A673 (cell line): ENCODE data around the gene SDCCAG8. TPM values are rescaled to one million over a fixed set of nuclear protein-coding genes. Genes with fewer than 3 reads are reported as not detected.

ENCODE experiments used
- BruUV-seq: library from RNA; stranded (reverse); fragments of 400-500 nt; replicated peaks from 2 replicates; lab custom pipeline; 2021; lab: Mats Ljungman, UMichigan
- CTCF ChIA-PET: fragments of 300-600 bp; sonication (Branson Sonifier 250); formaldehyde crosslinking; loops from one replicate; lab custom pipeline; 2022; ENCODE audit warnings: antibody characterized with exemption; lab: Charles Lee
- POLR2A ChIA-PET: fragments of 300-600 bp; sonication (Branson Sonifier 250); formaldehyde crosslinking; loops from one replicate; lab custom pipeline; 2022; ENCODE audit warnings: antibody characterized with exemption; ENCODE audit not compliant: low non-redundant PET; lab: Charles Lee
- DNase-seq: peaks from one replicate; pipeline ENCODE4 v3.0.0-alpha.2; 2015; ENCODE audit warnings: low spot score
- H3K27ac ChIP-seq: fragments of 200-600 bp; sonication (generic); 2 replicates; pipeline ENCODE4 v1.5.1; 2016; ENCODE audit warnings: mixed run types, low read depth, mild to moderate bottlenecking, mixed read lengths, antibody characterized with exemption, low read length; ENCODE audit not compliant: poor library complexity, severe bottlenecking
- H3K27me3 ChIP-seq: fragments of 200-600 bp; sonication (generic); replicated peaks from 2 replicates; pipeline ENCODE4 v1.6.1; 2017; ENCODE audit warnings: mixed run types, low read depth, mild to moderate bottlenecking, mixed read lengths, antibody characterized with exemption, low read length; ENCODE audit not compliant: insufficient read depth, poor library complexity
- H3K36me3 ChIP-seq: fragments of 200-600 bp; sonication (generic); 2 replicates; pipeline ENCODE4 v1.6.1; 2016; ENCODE audit warnings: mixed run types, mild to moderate bottlenecking, mixed read lengths, antibody characterized with exemption, low read length; ENCODE audit not compliant: insufficient read depth, poor library complexity, severe bottlenecking
- H3K4me1 ChIP-seq: fragments of 200-600 bp; sonication (generic); 2 replicates; pipeline ENCODE4 v1.6.1; 2017; ENCODE audit warnings: mixed run types, mild to moderate bottlenecking, mixed read lengths, antibody characterized with exemption, low read length; ENCODE audit not compliant: insufficient read depth, poor library complexity, severe bottlenecking
- H3K4me3 ChIP-seq: fragments of 200-600 bp; sonication (generic); 2 replicates; pipeline ENCODE4 v1.5.1; 2016; ENCODE audit warnings: low read depth, mixed run types, mild to moderate bottlenecking, mixed read lengths, low read length; ENCODE audit not compliant: poor library complexity, severe bottlenecking
- H3K9me3 ChIP-seq: fragments of 200-600 bp; sonication (generic); 2 replicates; pipeline ENCODE4 v1.6.1; 2016; ENCODE audit warnings: mixed run types, low read depth, mild to moderate bottlenecking, mixed read lengths, antibody characterized with exemption, low read length; ENCODE audit not compliant: poor library complexity, severe bottlenecking
- EZH2 ChIP-seq: fragments of 200-600 bp; sonication (generic); IDR thresholded peaks from 2 replicates; pipeline ENCODE4 v1.6.1; 2017; ENCODE audit warnings: borderline replicate concordance, low read depth, mild to moderate bottlenecking, mixed read lengths, antibody characterized with exemption, low read length; ENCODE audit not compliant: poor library complexity, severe bottlenecking
- intact Hi-C: fragments of 100-400 bp; cut with micrococcal nuclease; formaldehyde crosslinking; loops from one replicate; pipeline ENCODE4 v1.10.0; 2022; ENCODE audit not compliant: unreplicated experiment
- total RNA-seq: library from RNA; stranded (reverse); gene quantifications from 2 replicates; pipeline ENCODE4 v1.2.3, GENCODE V29; 2021
- TF ChIP-seq, protein P1 (sequence below): fragments of 300-800, 200-600 bp; sonication (generic); conservative IDR thresholded peaks from 2 replicates; pipeline ENCODE4 v1.5.1; 2017; ENCODE audit warnings: low read depth, mild to moderate bottlenecking, antibody characterized with exemption, low read length, moderate library complexity, mixed read lengths

SDCCAG8 gene
- total RNA-seq, 1 experiment from 2014 or later, result 9.1 TPM

GRCh38 chr1:243441601-243442000 lies 185.8 kb downstream of the SDCCAG8 start:
- DNase-seq, result no peak
- no peak overlapping the region for H3K4me3 ChIP-seq
- no peaks in the 10 kb centered on the region for H3K9me3 ChIP-seq
- H3K36me3 ChIP-seq, result no peaks in the 10 kb centered on the region
- no TSS peak for BruUV-seq
- ChIA-PET CTCF (no interaction called here), POLR2A (no interaction called here)
- no peak overlapping the region for H3K27ac ChIP-seq
- intact Hi-C loops, result no loop called here
- peaks cover 5% of the 10 kb centered on the region for H3K4me1 ChIP-seq
- TF ChIP-seq, protein P1, sequence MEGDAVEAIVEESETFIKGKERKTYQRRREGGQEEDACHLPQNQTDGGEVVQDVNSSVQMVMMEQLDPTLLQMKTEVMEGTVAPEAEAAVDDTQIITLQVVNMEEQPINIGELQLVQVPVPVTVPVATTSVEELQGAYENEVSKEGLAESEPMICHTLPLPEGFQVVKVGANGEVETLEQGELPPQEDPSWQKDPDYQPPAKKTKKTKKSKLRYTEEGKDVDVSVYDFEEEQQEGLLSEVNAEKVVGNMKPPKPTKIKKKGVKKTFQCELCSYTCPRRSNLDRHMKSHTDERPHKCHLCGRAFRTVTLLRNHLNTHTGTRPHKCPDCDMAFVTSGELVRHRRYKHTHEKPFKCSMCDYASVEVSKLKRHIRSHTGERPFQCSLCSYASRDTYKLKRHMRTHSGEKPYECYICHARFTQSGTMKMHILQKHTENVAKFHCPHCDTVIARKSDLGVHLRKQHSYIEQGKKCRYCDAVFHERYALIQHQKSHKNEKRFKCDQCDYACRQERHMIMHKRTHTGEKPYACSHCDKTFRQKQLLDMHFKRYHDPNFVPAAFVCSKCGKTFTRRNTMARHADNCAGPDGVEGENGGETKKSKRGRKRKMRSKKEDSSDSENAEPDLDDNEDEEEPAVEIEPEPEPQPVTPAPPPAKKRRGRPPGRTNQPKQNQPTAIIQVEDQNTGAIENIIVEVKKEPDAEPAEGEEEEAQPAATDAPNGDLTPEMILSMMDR, result no peak
- TF ChIP-seq EZH2, result no peak
- H3K27me3 ChIP-seq, result no peaks in the 10 kb centered on the region

DNA sequence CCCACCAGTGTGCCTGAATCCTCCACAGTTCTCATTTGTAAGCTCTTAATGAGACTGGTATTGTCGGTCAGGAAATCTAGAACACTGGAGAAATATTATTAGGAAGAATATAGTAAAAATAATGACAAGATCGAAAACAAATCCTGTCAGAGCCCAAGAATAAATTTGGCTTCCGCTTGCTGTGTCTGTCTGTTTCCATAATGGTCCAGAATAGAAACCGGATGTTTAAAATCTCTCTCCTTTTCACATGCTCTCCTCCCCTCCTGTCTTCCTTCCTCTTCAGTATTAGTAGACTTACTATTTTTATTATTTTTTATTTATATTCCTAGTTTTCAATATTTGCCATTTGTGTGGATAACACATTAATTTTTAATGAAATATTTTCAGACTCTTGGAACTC lies 187.7 kb downstream of the SDCCAG8 start:
- Histone ChIP-seq H3K36me3 (no peaks in the 10 kb centered on the region), H3K27ac (no peak overlapping the region), H3K9me3 (no peaks in the 10 kb centered on the region), H3K27me3 (no peaks in the 10 kb centered on the region), H3K4me1 (peaks cover 5% of the 10 kb centered on the region), H3K4me3 (no peak overlapping the region)
- no peak for TF ChIP-seq EZH2
- TF ChIP-seq, protein P1, result no peak
- POLR2A ChIA-PET, result no interaction called here
- intact Hi-C loops, result no loop called here
- CTCF ChIA-PET, result no interaction called here
- BruUV-seq, result no TSS peak
- DNase-seq, result no peak

DNA sequence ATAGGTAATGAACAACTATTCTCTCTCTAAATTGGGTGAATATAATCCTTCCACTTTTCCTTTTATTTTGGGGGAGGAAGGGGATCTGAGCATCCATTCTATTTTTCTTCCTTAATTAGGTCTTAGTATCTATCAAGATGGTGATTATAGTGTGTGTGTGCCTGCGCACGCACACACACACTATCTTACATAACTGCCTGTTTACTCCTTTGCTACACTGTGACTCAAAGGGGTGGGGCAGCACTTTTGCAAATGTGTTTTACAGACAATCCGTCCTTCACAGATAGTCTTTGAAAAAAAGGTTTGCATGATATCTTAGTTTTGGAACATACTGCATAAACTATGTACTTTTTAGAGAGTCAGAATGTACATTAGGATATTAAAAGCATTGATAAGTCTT lies 191.5 kb downstream of the SDCCAG8 start:
- intact Hi-C loops, result no loop called here
- H3K27me3 ChIP-seq, result no peaks in the 10 kb centered on the region
- no peak overlapping the region for H3K4me3 ChIP-seq
- no peaks in the 10 kb centered on the region for H3K36me3 ChIP-seq
- H3K27ac ChIP-seq, result no peak overlapping the region
- H3K9me3 ChIP-seq, result no peaks in the 10 kb centered on the region
- ChIA-PET CTCF (no interaction called here), POLR2A (no interaction called here)
- DNase-seq, result no peak
- TF ChIP-seq EZH2, result no peak
- TF ChIP-seq, protein P1, result no peak
- H3K4me1 ChIP-seq, result peaks cover 5% of the 10 kb centered on the region
- no TSS peak for BruUV-seq
